Stimulated activated CD8-positive, alpha-beta memory T cell treated with anti-CD3 and anti-CD28 coated beads, Interleukin-12 subunit alpha, Interleukin-12 subunit beta, amount 100 ng/mL, for 24 hours (primary cell): ENCODE results near the gene PSME1.

Source experiments
- DNase-seq: peaks from one replicate; pipeline ENCODE4 v3.0.0-alpha.2; 2020; ENCODE audit errors: extremely low read depth

PSME1 gene

GRCh38 chr14:24146978-24147760, 11.2 kb downstream of the PSME1 start, which contains the start of gene RNF31:
TSS of gene RNF31 (plus strand) at chr14:24147498. CDS start at chr14:24147699, 201 bp downstream.
- peak; percentile 98 for DNase-seq

- no peak for DNase-seq
Measured at GRCh38 chr14:24147761-24148428, 11.9 kb downstream of the PSME1 start.

- DNase-seq, result no peak
Measured at GRCh38 chr14:24149302-24149969, 13.4 kb downstream of the PSME1 start.

GRCh38 chr14:24150061-24150460, 14.1 kb downstream of the PSME1 start:
- DNase-seq, result no peak

- no peak for DNase-seq
Measured at GRCh38 chr14:24150567-24150966, 14.6 kb downstream of the PSME1 start.

GRCh38 chr14:24150993-24151392, 15.0 kb downstream of the PSME1 start:
- DNase-seq, result no peak

- DNase-seq, result no peak
Measured at GRCh38 chr14:24151404-24152080, 15.5 kb downstream of the PSME1 start.

- DNase-seq, result no peak
Measured at GRCh38 chr14:24155100-24155499, 19.1 kb downstream of the PSME1 start.

- DNase-seq, result no peak
Measured at GRCh38 chr14:24156840-24157239, 20.8 kb downstream of the PSME1 start.

- DNase-seq, result no peak
Measured at GRCh38 chr14:24157331-24157730, 21.3 kb downstream of the PSME1 start.

GRCh38 chr14:24159777-24160498, 23.9 kb downstream of the PSME1 start:
- no peak for DNase-seq

GRCh38 chr14:24160499-24160849, 24.5 kb downstream of the PSME1 start:
- DNase-seq, result no peak

- DNase-seq, result peak; percentile 84
Measured at GRCh38 chr14:24160850-24161804, 25.1 kb downstream of the PSME1 start, which contains the start of gene IRF9. TSS of gene IRF9 (plus strand) at chr14:24161265. CDS start at chr14:24162145, 880 bp downstream.

- no peak for DNase-seq
Measured at GRCh38 chr14:24162093-24162492, 26.1 kb downstream of the PSME1 start.

GRCh38 chr14:24164518-24164991, 28.6 kb downstream of the PSME1 start:
- DNase-seq, result no peak

GRCh38 chr14:24165785-24166184, 29.8 kb downstream of the PSME1 start:
- DNase-seq, result no peak

GRCh38 chr14:24167469-24168114, 31.6 kb downstream of the PSME1 start:
- DNase-seq, result no peak

- DNase-seq, result peak; percentile 41
Measured at GRCh38 chr14:24171422-24172260, 35.6 kb downstream of the PSME1 start, which contains the start of gene REC8. TSS of gene REC8 (plus strand) at chr14:24172080. CDS start at chr14:24172553, 473 bp downstream.
